Measurements from ENCODE around the gene MCOLN1. TPM values are rescaled to one million over a fixed set of nuclear protein-coding genes. Genes with fewer than 3 reads are reported as not detected.

The MCOLN1 gene
- total and polyA plus RNA-seq, 9 of the 15 experiments (the other 6 are each of a cell fraction or from before 2014, with no cell fraction given), result 0.25 to 15.4 (median 7.1) TPM

DNA sequence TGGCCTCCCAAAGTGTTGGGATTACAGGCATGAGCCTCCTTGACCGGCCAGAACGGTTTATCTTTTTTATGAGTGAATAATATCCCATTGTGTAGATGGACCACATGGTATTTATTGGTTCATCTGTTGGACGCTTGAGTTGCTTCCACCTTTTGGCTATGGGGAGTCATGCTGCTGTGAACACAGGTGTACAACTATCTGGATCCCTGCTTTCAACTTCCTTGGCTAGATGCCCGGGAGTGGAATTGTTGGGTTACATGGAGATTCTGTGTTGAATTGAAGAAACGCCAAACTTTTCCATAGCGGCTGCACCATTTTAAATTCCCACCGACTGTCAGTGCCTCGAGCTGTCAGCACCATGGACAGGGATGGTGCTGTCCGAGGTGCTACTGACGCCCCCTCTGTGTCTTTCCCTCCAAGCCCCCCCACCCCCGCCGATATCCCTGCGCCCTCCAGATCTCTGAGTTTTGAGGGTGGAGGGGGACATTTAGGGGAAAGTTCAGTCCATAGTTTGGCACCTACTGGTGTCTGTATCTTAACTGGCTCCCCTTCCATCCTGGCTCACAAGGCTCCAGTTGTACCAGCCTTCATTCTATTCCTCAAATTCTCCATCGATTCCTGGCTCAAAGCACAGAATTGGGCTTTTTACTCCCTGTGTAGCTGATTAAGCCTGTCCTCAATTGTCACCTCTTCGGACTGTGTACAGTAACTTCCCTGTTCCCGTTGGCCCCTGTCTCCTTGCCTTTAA, 40.4 kb downstream of the MCOLN1 start (continued):
- TF ChIP-seq ARID3A (IDR thresholded peaks at IDR 0.05; ENCODE audit: borderline replicate concordance, low read depth, low read length), result no peak
- TF ChIP-seq, protein P1, sequence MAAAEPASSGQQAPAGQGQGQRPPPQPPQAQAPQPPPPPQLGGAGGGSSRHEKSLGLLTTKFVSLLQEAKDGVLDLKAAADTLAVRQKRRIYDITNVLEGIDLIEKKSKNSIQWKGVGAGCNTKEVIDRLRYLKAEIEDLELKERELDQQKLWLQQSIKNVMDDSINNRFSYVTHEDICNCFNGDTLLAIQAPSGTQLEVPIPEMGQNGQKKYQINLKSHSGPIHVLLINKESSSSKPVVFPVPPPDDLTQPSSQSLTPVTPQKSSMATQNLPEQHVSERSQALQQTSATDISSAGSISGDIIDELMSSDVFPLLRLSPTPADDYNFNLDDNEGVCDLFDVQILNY (CRISPR knock-in tag; IDR thresholded peaks at IDR 0.05), result peak; percentile 99
- TF ChIP-seq, protein P2, sequence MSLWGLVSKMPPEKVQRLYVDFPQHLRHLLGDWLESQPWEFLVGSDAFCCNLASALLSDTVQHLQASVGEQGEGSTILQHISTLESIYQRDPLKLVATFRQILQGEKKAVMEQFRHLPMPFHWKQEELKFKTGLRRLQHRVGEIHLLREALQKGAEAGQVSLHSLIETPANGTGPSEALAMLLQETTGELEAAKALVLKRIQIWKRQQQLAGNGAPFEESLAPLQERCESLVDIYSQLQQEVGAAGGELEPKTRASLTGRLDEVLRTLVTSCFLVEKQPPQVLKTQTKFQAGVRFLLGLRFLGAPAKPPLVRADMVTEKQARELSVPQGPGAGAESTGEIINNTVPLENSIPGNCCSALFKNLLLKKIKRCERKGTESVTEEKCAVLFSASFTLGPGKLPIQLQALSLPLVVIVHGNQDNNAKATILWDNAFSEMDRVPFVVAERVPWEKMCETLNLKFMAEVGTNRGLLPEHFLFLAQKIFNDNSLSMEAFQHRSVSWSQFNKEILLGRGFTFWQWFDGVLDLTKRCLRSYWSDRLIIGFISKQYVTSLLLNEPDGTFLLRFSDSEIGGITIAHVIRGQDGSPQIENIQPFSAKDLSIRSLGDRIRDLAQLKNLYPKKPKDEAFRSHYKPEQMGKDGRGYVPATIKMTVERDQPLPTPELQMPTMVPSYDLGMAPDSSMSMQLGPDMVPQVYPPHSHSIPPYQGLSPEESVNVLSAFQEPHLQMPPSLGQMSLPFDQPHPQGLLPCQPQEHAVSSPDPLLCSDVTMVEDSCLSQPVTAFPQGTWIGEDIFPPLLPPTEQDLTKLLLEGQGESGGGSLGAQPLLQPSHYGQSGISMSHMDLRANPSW (CRISPR knock-in tag; IDR thresholded peaks at IDR 0.05), result no peak
- TF ChIP-seq, protein P3, sequence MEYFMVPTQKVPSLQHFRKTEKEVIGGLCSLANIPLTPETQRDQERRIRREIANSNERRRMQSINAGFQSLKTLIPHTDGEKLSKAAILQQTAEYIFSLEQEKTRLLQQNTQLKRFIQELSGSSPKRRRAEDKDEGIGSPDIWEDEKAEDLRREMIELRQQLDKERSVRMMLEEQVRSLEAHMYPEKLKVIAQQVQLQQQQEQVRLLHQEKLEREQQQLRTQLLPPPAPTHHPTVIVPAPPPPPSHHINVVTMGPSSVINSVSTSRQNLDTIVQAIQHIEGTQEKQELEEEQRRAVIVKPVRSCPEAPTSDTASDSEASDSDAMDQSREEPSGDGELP (CRISPR knock-in tag; IDR thresholded peaks at IDR 0.05; ENCODE audit: borderline replicate concordance), result peak; percentile 91
- no peak for TF ChIP-seq RFX7 (CRISPR knock-in tag; IDR thresholded peaks at IDR 0.05)
- peak; percentile 71; the same call in 1 of the 2 replicates for TF ChIP-seq GATA2 (CRISPR knock-in tag; IDR thresholded peaks at IDR 0.05)
- TF ChIP-seq AFF1 (IDR thresholded peaks at IDR 0.05; ENCODE audit: low read depth in 1 of 2, partially characterized antibody in 2 of 2), result peak in 1 of 2 experiments; percentile 100
- peak; percentile 100 for TF ChIP-seq PRMT5 (CRISPR knock-in tag; IDR thresholded peaks at IDR 0.05)
- TF ChIP-seq, protein P4, sequence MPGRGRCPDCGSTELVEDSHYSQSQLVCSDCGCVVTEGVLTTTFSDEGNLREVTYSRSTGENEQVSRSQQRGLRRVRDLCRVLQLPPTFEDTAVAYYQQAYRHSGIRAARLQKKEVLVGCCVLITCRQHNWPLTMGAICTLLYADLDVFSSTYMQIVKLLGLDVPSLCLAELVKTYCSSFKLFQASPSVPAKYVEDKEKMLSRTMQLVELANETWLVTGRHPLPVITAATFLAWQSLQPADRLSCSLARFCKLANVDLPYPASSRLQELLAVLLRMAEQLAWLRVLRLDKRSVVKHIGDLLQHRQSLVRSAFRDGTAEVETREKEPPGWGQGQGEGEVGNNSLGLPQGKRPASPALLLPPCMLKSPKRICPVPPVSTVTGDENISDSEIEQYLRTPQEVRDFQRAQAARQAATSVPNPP (IDR thresholded peaks at IDR 0.05; ENCODE audit: borderline replicate concordance, insufficient read depth, insufficient read length), result no peak

Data from K562 (cell line).